Astrocyte of the spinal cord (primary cell): Measurements from ENCODE around the gene MAB21L1.

Experiments
- DNase-seq: peaks from one replicate; pipeline ENCODE4 v3.0.0; 2011; ENCODE audit warnings: low read depth, low spot score
- H3K4me3 ChIP-seq: 2 replicates; pipeline ENCODE4 v1.5.1; 2011; ENCODE audit warnings: low read depth, mild to moderate bottlenecking, low read length, moderate library complexity
- in situ Hi-C: cut with HindIII; loops from 2 replicates; pipeline ENCODE4 v1.10.0; 2017; ENCODE audit warnings: low sequenced_read_pairs
- TF ChIP-seq, protein P1 (sequence below): IDR thresholded peaks from 2 replicates; pipeline ENCODE4 v1.5.1; 2012; ENCODE audit warnings: low read depth, mild to moderate bottlenecking, low read length, inconsistent platforms

Gene MAB21L1

DNA sequence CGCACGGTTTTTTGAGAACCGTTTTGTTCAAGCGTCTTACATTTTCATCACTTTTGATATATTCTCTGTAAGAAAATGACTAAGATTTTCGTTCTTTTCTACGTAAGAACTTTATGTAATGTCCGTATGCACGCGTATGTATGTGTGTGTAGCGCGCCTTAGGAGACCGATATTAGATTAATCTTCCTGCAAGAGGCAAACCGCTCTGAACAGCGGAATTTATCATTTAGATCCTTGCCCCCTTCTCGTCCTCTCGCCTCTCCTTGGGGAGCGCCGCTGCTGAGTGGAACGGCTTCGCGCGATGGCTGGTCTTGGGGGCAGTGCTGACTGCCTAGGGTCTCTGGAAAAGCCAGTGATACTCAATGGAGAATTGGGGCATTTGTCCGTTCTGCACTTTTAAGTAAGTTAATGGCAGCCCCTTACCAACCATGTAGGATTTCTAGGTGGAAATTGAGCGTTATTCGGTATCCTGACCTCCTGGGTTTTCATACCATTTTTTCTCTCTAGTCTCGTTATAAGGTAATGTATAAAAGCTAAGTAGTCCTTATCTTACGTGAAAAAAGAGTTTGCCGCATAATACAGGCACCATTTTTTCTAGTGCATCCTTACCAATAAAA lies 4.7 kb downstream of the MAB21L1 start:
- TF ChIP-seq, protein P1, sequence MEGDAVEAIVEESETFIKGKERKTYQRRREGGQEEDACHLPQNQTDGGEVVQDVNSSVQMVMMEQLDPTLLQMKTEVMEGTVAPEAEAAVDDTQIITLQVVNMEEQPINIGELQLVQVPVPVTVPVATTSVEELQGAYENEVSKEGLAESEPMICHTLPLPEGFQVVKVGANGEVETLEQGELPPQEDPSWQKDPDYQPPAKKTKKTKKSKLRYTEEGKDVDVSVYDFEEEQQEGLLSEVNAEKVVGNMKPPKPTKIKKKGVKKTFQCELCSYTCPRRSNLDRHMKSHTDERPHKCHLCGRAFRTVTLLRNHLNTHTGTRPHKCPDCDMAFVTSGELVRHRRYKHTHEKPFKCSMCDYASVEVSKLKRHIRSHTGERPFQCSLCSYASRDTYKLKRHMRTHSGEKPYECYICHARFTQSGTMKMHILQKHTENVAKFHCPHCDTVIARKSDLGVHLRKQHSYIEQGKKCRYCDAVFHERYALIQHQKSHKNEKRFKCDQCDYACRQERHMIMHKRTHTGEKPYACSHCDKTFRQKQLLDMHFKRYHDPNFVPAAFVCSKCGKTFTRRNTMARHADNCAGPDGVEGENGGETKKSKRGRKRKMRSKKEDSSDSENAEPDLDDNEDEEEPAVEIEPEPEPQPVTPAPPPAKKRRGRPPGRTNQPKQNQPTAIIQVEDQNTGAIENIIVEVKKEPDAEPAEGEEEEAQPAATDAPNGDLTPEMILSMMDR = no peak
- in situ Hi-C loops = no loop called here
- H3K4me3 ChIP-seq = peak overlapping the region; percentile 10
- peak; percentile 1 for DNase-seq

DNA sequence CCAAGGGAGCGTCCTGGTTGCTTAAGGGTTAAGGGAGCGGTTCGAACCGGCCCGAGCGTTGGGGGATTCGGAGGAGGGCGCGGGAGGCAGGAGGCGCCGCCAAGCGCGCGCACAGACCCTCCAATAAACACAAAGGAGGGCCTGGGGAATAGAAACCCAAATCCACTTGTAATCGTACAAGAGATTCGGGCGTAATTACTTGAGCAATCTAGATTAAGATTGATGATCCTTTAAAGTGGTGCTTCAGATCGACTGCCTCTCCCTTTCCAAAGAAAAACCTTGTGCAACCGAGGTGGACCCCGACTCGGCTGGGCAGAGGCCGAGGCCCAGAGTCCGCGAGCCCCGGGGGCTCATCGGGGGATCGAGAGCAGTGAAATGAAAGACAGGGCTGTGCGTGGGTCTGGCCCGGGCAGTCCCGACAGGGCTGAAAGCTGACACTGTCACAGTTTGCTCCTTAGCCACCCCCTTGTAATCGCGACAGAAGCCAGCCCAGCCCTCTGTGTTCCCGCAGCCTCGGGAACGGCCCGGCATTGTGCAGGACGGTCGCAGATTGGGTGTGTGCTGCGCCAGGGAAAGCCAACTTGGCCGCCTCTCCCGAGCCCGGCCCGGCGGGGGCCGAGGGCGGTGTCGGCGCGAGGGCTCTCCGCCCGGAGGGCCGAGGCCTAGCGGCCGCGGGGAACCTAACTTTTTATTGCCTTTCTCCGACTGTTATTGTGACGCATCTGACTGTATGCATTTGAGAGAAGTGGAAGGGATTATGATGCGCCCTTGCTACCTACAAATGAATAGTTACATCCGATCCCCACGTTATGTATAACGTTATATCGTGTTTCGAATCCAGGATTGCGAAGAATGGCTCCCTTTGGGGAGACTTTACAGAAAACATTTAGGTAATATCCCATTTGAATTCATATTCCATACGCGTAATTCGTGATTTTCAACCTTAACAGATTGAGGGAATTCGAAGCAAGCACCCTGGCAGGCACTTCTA lies 5.5 kb downstream of the MAB21L1 start:
- in situ Hi-C loops = no loop called here

DNA sequence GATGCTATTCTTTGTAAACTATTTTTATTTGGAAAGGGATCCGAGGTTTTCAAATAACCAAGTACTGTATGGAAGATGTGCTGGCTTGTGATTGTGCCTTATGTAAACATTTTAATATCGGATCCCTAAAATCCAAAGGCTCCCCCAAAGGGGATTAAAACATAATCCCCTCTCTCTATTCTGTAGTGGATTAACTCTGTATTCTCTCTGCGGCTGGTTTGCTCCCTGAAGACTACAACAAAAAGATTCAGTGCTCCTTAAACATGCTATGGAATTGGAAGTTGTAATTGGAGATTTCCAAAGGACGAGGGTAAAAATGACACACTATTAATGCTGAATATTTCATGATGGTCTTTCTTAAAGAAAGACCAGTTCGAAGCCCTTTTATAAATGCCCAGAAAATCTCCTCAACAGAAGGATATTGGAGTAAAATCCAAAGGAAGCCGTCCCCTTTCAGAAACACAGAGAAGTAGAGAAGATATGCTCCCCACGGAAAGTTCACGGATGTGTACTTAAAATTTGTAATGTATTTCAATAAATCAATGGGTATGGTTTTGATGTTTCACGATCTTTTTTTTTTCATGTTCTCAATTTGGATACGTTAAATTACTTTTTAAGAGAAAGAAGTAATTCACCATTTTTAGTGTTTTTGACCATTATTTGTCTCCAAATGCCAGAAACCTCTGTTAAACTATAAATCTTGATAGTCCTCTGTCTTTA lies 6.5 kb downstream of the MAB21L1 start:
- in situ Hi-C loops = no loop called here
- peak overlapping the region; percentile 31 for H3K4me3 ChIP-seq

More for the DNA sequence above, 5.5 kb downstream of the MAB21L1 start:
- peak; percentile 43 for DNase-seq
- TF ChIP-seq, protein P1 = no peak
- peak overlapping the region; percentile 31 for H3K4me3 ChIP-seq

DNA sequence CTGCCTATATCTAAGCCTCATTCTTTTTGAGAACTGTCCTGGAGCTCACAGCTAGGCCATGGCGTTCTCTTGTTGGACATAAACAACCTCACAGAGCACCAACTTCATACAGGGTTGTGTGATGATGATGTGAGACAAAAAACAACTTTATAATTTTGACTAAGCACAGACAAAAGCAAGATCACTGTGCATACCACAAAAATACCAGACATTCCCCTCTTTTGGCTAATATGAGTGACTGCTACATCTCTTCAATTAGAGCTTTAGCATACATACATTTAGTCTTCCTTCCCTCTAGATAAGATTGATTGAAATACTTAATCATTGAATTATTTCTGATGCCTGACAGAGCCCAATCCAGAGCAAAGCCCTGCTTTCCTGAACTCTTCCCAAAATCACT lies 8.3 kb downstream of the MAB21L1 start:
- TF ChIP-seq, protein P1 = no peak
- peak; percentile 10 for DNase-seq
- in situ Hi-C loops = no loop called here
- H3K4me3 ChIP-seq = no peak overlapping the region

More for the DNA sequence above, 6.5 kb downstream of the MAB21L1 start:
- no peak for DNase-seq
- TF ChIP-seq, protein P1 = no peak

DNA sequence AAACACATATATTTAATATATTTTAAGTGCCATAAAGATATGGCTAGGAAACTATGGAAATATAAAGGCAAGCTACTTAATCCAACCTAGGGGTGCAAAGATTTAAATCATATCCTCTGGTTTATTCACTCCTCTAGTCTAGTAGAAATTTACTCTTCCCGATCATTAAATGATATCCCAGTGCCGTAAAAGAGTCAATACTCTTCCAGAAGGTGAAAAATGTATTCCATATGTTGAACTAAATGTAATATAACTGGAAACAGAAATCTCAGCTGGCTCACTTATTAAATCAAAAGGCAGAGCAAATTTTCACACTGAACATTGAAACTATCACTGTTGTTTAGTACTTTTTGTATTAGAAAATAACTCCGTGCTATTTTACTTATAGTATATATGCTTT lies 11.1 kb downstream of the MAB21L1 start:
- no peak overlapping the region for H3K4me3 ChIP-seq
- in situ Hi-C loops = no loop called here
- DNase-seq = no peak
- TF ChIP-seq, protein P1 = no peak

DNA sequence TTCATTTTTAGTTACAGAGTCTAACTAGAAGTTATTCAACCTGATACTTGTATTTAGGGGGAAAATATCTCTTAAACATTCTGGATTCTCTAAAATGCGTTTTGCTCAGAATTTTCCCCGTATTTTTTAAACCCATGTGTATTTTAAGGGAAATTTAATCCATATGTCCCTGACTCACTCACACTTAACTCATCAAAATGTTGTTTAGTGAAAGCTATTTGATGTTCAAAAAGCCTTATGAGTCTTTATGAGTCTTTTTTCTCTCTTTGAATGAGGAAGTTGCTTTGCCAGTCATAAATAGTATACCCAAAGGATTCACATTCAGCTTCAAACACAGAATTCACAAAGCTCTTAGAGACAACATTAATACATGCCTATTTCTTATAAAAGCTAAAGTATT lies 16.4 kb downstream of the MAB21L1 start:
- H3K4me3 ChIP-seq = no peak overlapping the region
- DNase-seq = no peak
- in situ Hi-C loops = no loop called here
- TF ChIP-seq, protein P1 = no peak
